OCI-LY7 (cell line): ENCODE results near the gene ISCU. TPM values are rescaled to one million over a fixed set of nuclear protein-coding genes. Genes with fewer than 3 reads are reported as not detected.

Experiments
- BruUV-seq: library from RNA; stranded (reverse); fragments of 400-500 nt; replicated peaks from 2 replicates; lab custom pipeline; 2021; lab: Mats Ljungman, UMichigan
- CTCF ChIA-PET: fragments of 300-600 bp; sonication (Branson Sonifier 250); formaldehyde crosslinking; loops from one replicate; lab custom pipeline; 2022; ENCODE audit warnings: antibody characterized with exemption; ENCODE audit not compliant: unreplicated experiment; lab: Charles Lee
- POLR2A ChIA-PET: fragments of 300-600 bp; sonication (Branson Sonifier 250); formaldehyde crosslinking; loops from one replicate; lab custom pipeline; 2022; ENCODE audit warnings: antibody characterized with exemption; lab: Charles Lee
- DNase-seq: peaks from one replicate; pipeline ENCODE4 v3.0.0-alpha.2; 2015; ENCODE audit warnings: low spot score
- H2AFZ ChIP-seq: fragments of 200-600 bp; sonication (generic), shearing (Covaris generic); 2 replicates; pipeline ENCODE4 v1.6.1; 2014; ENCODE audit warnings: mild to moderate bottlenecking, antibody characterized with exemption, low read length, moderate library complexity
- H3K27ac ChIP-seq: fragments of 200-600 bp; sonication (generic); 2 replicates; pipeline ENCODE4 v1.5.1; 2014; ENCODE audit warnings: mixed run types, low read depth, mild to moderate bottlenecking, moderate library complexity, low read length, inconsistent platforms; ENCODE audit not compliant: poor library complexity, severe bottlenecking
- H3K36me3 ChIP-seq: fragments of 200-600 bp; sonication (generic); 2 replicates; pipeline ENCODE4 v1.6.1; 2014; ENCODE audit warnings: mild to moderate bottlenecking, antibody characterized with exemption, low read length, moderate library complexity, mixed read lengths; ENCODE audit not compliant: insufficient read depth
- H3K4me1 ChIP-seq: fragments of 200-600 bp; sonication (generic); 2 replicates; pipeline ENCODE4 v1.5.1; 2014; ENCODE audit warnings: mild to moderate bottlenecking, low read length; ENCODE audit not compliant: insufficient read depth, poor library complexity, severe bottlenecking
- H3K4me2 ChIP-seq: fragments of 200-600 bp; sonication (generic); 2 replicates; pipeline ENCODE4 v1.6.1; 2014; ENCODE audit warnings: mild to moderate bottlenecking, low read length
- H3K4me3 ChIP-seq: fragments of 200-600 bp; sonication (generic); 2 replicates; pipeline ENCODE4 v1.5.1; 2014; ENCODE audit warnings: mild to moderate bottlenecking, low read depth, low read length; ENCODE audit not compliant: poor library complexity, severe bottlenecking
- H3K79me2 ChIP-seq: fragments of 200-600 bp; sonication (generic); 2 replicates; pipeline ENCODE4 v1.6.1; 2016; ENCODE audit warnings: low read depth, mild to moderate bottlenecking, low read length, moderate library complexity, mixed read lengths; ENCODE audit not compliant: insufficient read depth
- H3K9me2 ChIP-seq: fragments of 200-600 bp; sonication (generic); 2 replicates; pipeline ENCODE4 v1.6.1; 2016; ENCODE audit warnings: mild to moderate bottlenecking, low read length, mixed read lengths; ENCODE audit not compliant: insufficient read depth
- H3K9me3 ChIP-seq: fragments of 200-600 bp; sonication (generic); 2 replicates; pipeline ENCODE4 v1.6.1; 2014; ENCODE audit warnings: mild to moderate bottlenecking, mixed run types, low read length, mixed read lengths
- H4K20me1 ChIP-seq: fragments of 200-600 bp; sonication (generic); 2 replicates; pipeline ENCODE4 v1.6.1; 2014; ENCODE audit warnings: mild to moderate bottlenecking, antibody characterized with exemption, low read length, moderate library complexity, mixed read lengths; ENCODE audit not compliant: insufficient read depth
- CTCF ChIP-seq: fragments of 200-600 bp; sonication (generic); conservative IDR thresholded peaks from 2 replicates; pipeline ENCODE4 v1.5.1; 2014; ENCODE audit warnings: mild to moderate bottlenecking, antibody characterized with exemption, low read length, moderate library complexity, mixed read lengths
- EZH2phosphoT487 ChIP-seq: fragments of 200-600 bp; sonication (generic); IDR thresholded peaks from 2 replicates; pipeline ENCODE4 v1.6.1; 2018; ENCODE audit warnings: low read depth, borderline replicate concordance, mild to moderate bottlenecking, mixed run types, antibody characterized with exemption, low read length, moderate library complexity, mixed read lengths
- intact Hi-C: fragments of 100-400 bp; cut with micrococcal nuclease; formaldehyde crosslinking; loops from one replicate; pipeline ENCODE4 v1.10.0; 2022; ENCODE audit not compliant: unreplicated experiment
- total RNA-seq, 2 experiments: library from RNA; depleted of rRNA in 1 of 2; stranded (reverse); fragments of >200 nt in 1 of 2; shearing (Covaris generic) in 1 of 2; gene quantifications; 2 replicates each; pipeline ENCODE4 v1.2.3, GENCODE V29; 2014 to 2022

Gene ISCU
- total RNA-seq, 2 experiments from 2014 or later, result 123 to 146 TPM

GRCh38 chr12:108538616-108539195, 23.7 kb upstream of the ISCU start:
- ChIA-PET CTCF (no interaction called here), POLR2A (interaction anchor here (1.6 kb wide), 1 partner anchor 17 kb away, joined by 4 read pairs; no protein-coding TSS in a partner anchor)
- Histone ChIP-seq H3K4me1 (peaks cover 43% of the 10 kb centered on the region), H3K9me2 (no peaks in the 10 kb centered on the region), H2AFZ (no peak overlapping the region), H3K27ac (no peak overlapping the region), H3K9me3 (no peaks in the 10 kb centered on the region), H3K36me3 (peaks cover 90% of the 10 kb centered on the region), H3K4me3 (no peak overlapping the region), H3K79me2 (peaks cover 51% of the 10 kb centered on the region), H3K4me2 (no peak overlapping the region), H4K20me1 (no peaks in the 10 kb centered on the region)
- intact Hi-C loops, result no loop called here
- DNase-seq, result no peak
- BruUV-seq, result no TSS peak
- no peak for TF ChIP-seq CTCF
- no peak for TF ChIP-seq EZH2phosphoT487

- DNase-seq, result no peak
- peak overlapping the region; percentile 55 for H3K4me3 ChIP-seq
- ChIA-PET CTCF (interaction anchor here (0.8 kb wide), 1 partner anchor 93 kb away, joined by 3 read pairs; no protein-coding TSS in a partner anchor), POLR2A (interaction anchor here (0.6 to 1.2 kb wide), 2 partner anchors 93 to 535 kb away, joined by 3 to 4 read pairs; no protein-coding TSS in a partner anchor)
- peak overlapping the region; percentile 84 for H3K4me2 ChIP-seq
- BruUV-seq, result no TSS peak
- TF ChIP-seq CTCF, result no peak
- TF ChIP-seq EZH2phosphoT487, result no peak
- peak overlapping the region; percentile 95 for H3K27ac ChIP-seq
- no peaks in the 10 kb centered on the region for H4K20me1 ChIP-seq
- peaks cover 91% of the 10 kb centered on the region for H3K36me3 ChIP-seq
- H3K9me2 ChIP-seq, result no peaks in the 10 kb centered on the region
- no peaks in the 10 kb centered on the region for H3K9me3 ChIP-seq
- H3K4me1 ChIP-seq, result peaks cover 43% of the 10 kb centered on the region
- peaks cover 71% of the 10 kb centered on the region for H3K79me2 ChIP-seq
- intact Hi-C loops, result no loop called here
- no peak overlapping the region for H2AFZ ChIP-seq
These were observed 20.1 kb upstream of the ISCU start for GRCh38 chr12:108542320-108542719.

GRCh38 chr12:108543652-108544051, 18.7 kb upstream of the ISCU start:
- H3K4me3 ChIP-seq, result no peak overlapping the region
- H4K20me1 ChIP-seq, result 0 out of 2 replicates have a peak, but pooled peaks cover 4% of the 10 kb centered on the region
- no peak for DNase-seq
- intact Hi-C loops, result no loop called here
- H3K36me3 ChIP-seq, result peaks cover 91% of the 10 kb centered on the region
- CTCF ChIA-PET, result no interaction called here
- no TSS peak for BruUV-seq
- H3K79me2 ChIP-seq, result peaks cover 79% of the 10 kb centered on the region
- H2AFZ ChIP-seq, result no peak overlapping the region
- H3K4me2 ChIP-seq, result no peak overlapping the region
- TF ChIP-seq EZH2phosphoT487 (no peak), CTCF (no peak)
- no peaks in the 10 kb centered on the region for H3K9me2 ChIP-seq
- POLR2A ChIA-PET, result interaction anchor here (0.8 to 1.4 kb wide), 4 partner anchors 12 to 92 kb away, joined by 3 to 4 read pairs (median 3); partner anchors contain the start of gene SART3
- H3K9me3 ChIP-seq, result no peaks in the 10 kb centered on the region
- H3K4me1 ChIP-seq, result peaks cover 43% of the 10 kb centered on the region
- H3K27ac ChIP-seq, result peak overlapping the region; percentile 95
